Measurements from ENCODE around the gene TXN.
A peak's percentile ranks its signal among the peaks of the same experiment; 100 is the strongest.

The TXN gene

DNA sequence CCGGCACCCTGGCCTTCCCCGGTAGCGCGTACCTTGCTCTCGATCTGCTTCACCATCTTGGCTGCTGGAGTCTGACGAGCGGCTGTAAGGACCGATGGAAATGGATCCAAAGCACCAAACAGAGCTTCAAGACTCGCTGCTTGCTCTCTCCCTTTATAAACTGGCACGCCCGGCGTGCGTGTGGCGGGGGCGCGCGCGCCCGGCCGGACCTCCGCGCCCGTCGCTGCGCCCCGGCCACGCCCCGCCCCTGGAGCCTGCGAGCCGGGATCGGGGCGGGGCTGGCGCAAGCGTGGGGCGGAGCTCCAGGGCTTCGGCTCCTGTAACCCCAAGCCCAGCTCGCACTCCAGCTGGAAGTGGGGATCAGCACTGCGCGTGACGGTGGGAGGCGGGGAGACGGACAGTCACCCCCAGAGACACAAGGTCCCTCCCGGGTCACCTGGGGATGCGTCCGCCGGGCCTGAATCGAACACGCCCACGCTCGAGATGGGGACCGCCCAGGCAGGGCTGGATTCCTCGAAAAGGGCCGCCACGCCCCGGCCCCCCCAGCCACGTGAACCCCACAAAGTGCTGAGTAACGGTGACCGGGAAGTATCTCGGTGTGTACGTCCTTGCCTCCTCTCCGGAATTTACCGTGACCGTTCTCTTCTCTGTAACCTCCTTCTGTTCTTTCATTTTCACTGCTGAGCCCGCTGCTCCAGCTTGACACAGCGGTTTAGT is at the start of gene TXN:
Gene TXN (minus strand): TSS at position 128 of the 717 bp plus-strand sequence. CDS start 72 bp downstream, at position 56.
- H3K4me3 ChIP-seq (ENCODE audit: low read length): peak within 1 kb of the TSS; percentile 89

DNA sequence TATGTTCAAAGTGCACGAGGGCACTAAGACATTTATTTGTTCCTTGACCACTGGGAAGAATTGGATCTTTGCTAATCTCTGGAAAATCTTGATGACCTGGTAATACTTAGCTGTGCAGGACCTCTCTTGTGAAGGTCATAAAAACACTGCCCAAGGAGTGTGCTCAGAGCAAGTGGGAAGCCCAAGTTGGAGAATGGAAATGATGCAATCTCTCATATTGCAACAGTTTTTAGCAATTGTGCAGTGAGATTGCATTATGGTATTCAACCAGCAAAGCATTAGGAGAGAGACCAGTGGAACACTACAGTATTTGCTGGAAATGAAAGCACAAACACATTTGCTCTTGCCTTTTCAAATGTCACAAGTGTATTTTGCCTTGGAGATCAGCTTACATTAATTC is 46.8 kb upstream of the TXN start:
- Histone ChIP-seq H3K36me3 (ENCODE audit: insufficient read depth, low read length) (no peaks in the 10 kb centered on the region), H3K9me3 (ENCODE audit: low read length) (no peaks in the 10 kb centered on the region), H3K27me3 (ENCODE audit: insufficient read depth, low read length) (no peaks in the 10 kb centered on the region), H3K4me3 (ENCODE audit: low read length) (no peak overlapping the region), H3K4me1 (ENCODE audit: insufficient read depth, low read length) (no peaks in the 10 kb centered on the region), H2AFZ (ENCODE audit: low read depth, low read length) (no peak overlapping the region)

More for the DNA sequence above, at the start of gene TXN:
- Histone ChIP-seq H3K4me1 (ENCODE audit: insufficient read depth, low read length) (peaks cover 21% of the 10 kb centered on the region), H3K27me3 (ENCODE audit: insufficient read depth, low read length) (no peaks in the 10 kb centered on the region), H3K36me3 (ENCODE audit: insufficient read depth, low read length) (no peaks in the 10 kb centered on the region), H3K9me3 (ENCODE audit: low read length) (no peaks in the 10 kb centered on the region), H2AFZ (ENCODE audit: low read depth, low read length) (peak within 1 kb of the TSS; percentile 93)

DNA sequence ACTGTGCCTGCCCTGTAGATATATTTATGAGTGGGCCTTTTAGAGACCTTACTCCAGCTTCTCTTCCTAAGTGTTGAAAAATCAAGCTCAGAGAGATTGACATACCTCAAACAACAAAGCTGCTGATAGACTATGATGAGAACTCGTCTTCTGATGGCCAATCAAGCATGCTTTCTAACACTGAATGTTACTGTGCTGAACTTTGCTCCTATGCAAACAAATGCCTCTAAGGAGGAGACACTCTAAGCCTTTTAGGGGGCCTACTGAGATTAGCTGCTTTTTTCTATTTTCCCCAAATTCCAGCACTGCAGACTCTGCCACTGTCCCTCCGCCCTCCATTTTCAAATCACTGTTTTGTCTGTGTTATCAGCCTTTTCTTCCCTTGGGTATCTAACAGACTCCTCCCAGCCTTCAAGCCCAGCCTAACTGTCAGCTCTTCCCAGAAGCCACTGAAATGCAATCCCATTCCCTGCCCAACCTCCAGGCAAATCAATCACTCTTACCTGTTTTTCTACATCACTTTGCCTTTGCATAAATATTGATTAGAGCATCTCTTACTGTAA is 41.8 kb upstream of the TXN start:
- Histone ChIP-seq H3K4me3 (ENCODE audit: low read length) (no peak overlapping the region), H2AFZ (ENCODE audit: low read depth, low read length) (no peak overlapping the region), H3K4me1 (ENCODE audit: insufficient read depth, low read length) (no peaks in the 10 kb centered on the region), H3K36me3 (ENCODE audit: insufficient read depth, low read length) (no peaks in the 10 kb centered on the region), H3K27me3 (ENCODE audit: insufficient read depth, low read length) (no peaks in the 10 kb centered on the region), H3K9me3 (ENCODE audit: low read length) (no peaks in the 10 kb centered on the region)

DNA sequence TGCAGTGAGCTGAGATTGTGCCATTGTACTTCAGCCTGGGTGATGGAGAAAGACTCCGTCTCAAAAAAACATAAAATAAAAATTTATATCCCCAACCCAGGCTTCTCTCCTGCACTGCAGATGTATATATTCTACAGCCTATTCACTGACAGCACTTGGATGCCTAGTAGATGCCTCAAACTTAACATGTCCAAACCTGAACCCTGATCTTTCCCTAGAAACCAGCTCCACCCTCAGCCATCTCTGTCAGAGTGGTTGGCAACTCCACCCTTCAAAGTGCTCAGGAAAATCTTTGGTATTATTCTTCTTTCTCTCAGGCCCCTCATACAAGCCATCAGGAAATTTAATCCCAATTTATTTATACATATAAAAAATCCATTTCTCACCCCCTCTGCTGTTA is 36.9 kb upstream of the TXN start:
- Histone ChIP-seq H3K36me3 (ENCODE audit: insufficient read depth, low read length) (no peaks in the 10 kb centered on the region), H3K9me3 (ENCODE audit: low read length) (no peaks in the 10 kb centered on the region), H3K27me3 (ENCODE audit: insufficient read depth, low read length) (no peaks in the 10 kb centered on the region), H3K4me3 (ENCODE audit: low read length) (no peak overlapping the region), H3K4me1 (ENCODE audit: insufficient read depth, low read length) (no peaks in the 10 kb centered on the region), H2AFZ (ENCODE audit: low read depth, low read length) (no peak overlapping the region)

DNA sequence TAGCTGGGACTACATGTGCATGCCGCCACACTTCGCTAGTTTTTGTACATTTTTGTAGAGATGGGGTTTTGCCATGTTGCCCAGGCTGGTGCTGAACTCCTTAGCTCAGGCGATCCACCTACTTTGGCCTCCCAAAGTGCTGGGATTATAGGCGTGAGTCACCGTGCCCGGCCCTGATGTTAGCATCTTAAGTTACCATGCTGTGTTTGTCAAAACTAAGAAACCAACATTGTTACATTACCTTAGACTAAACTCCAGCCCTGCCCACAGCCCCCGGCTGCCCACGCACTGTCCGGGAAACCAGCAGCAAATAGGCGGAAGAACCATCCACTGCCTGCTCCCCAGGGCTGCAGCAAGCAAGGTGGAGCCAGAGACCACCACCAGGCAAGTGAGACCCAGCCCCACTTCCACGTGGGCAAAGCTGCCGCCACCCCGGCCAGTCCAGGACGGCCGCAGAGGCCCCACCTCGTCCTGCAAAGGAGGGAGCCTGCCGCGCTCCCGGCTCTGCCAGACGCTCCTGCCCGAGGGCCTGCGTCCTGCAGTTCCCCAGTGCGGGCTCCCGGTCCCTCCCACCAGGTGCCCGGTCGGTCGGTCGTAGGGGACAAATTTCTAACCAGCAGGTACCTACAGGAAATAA is 35.7 kb upstream of the TXN start:
- no peak overlapping the region for H3K4me3 ChIP-seq (ENCODE audit: low read length)
- no peaks in the 10 kb centered on the region for H3K27me3 ChIP-seq (ENCODE audit: insufficient read depth, low read length)
- no peak overlapping the region for H2AFZ ChIP-seq (ENCODE audit: low read depth, low read length)

DNA sequence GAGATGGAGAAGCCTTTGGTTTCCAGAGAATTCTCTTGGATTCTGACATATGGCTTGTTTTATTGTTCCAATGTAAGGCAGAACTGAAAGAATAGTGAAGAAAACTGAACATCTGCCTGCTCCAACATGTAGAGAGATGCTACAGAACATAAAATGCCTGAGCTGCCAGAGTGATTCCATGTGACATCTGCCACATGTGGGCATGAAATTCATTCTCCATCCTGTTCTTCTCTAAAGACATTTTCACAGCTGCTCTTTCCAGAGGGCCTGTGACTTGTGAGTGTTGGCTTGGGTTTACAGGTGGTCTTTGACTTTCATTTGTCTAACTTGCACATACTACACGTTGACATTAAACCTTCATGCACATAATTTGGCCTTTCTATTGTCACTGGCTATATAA is 33.7 kb upstream of the TXN start:
- Histone ChIP-seq H3K4me1 (ENCODE audit: insufficient read depth, low read length) (no peaks in the 10 kb centered on the region), H3K4me3 (ENCODE audit: low read length) (no peak overlapping the region), H3K36me3 (ENCODE audit: insufficient read depth, low read length) (no peaks in the 10 kb centered on the region), H3K27me3 (ENCODE audit: insufficient read depth, low read length) (no peaks in the 10 kb centered on the region), H2AFZ (ENCODE audit: low read depth, low read length) (no peak overlapping the region), H3K9me3 (ENCODE audit: low read length) (no peaks in the 10 kb centered on the region)

More for the DNA sequence above, 35.7 kb upstream of the TXN start:
- no peaks in the 10 kb centered on the region for H3K36me3 ChIP-seq (ENCODE audit: insufficient read depth, low read length)
- no peaks in the 10 kb centered on the region for H3K9me3 ChIP-seq (ENCODE audit: low read length)
- H3K4me1 ChIP-seq (ENCODE audit: insufficient read depth, low read length): no peaks in the 10 kb centered on the region

DNA sequence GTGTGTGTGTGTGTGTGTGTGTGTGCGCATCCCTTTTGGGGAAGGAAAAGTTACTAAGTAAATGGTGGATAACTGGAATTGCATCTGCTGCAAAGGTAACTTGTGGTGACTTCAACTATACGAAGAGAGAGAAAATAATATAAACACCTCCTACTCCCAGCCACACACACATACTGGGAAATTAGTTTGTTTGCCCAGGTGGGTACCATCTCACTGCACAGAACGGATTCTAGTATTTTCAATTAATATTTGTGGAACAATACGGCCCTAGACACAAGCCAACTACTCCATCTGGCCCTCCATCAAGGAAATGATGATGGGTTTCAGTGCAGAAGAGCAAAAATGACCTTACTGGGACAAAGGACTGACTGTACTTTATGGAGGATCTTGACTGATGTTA is 32.2 kb upstream of the TXN start:
- Histone ChIP-seq H3K9me3 (ENCODE audit: low read length) (no peaks in the 10 kb centered on the region), H2AFZ (ENCODE audit: low read depth, low read length) (no peak overlapping the region), H3K4me1 (ENCODE audit: insufficient read depth, low read length) (no peaks in the 10 kb centered on the region), H3K4me3 (ENCODE audit: low read length) (no peak overlapping the region), H3K27me3 (ENCODE audit: insufficient read depth, low read length) (no peaks in the 10 kb centered on the region), H3K36me3 (ENCODE audit: insufficient read depth, low read length) (no peaks in the 10 kb centered on the region)

DNA sequence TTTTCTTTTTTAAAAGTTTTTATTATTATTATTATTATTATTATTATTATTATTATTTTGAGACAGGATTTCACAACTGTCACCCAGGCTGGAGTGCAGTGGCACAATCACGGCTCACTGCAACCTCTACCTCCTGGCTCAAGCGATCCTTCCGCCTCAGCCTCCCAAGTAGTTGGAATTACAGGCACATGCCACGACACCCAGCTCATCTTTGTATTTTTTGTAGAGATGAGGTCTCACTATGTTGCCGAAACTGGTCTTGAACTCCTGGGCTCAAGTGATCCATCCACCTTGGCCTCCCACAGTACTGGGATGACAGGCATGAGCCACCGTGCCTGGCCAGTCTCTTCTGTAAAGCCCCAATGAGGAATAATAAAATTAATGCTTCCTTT is 31.0 kb upstream of the TXN start:
- Histone ChIP-seq H2AFZ (ENCODE audit: low read depth, low read length) (no peak overlapping the region), H3K4me3 (ENCODE audit: low read length) (no peak overlapping the region), H3K4me1 (ENCODE audit: insufficient read depth, low read length) (no peaks in the 10 kb centered on the region), H3K9me3 (ENCODE audit: low read length) (no peaks in the 10 kb centered on the region), H3K36me3 (ENCODE audit: insufficient read depth, low read length) (no peaks in the 10 kb centered on the region), H3K27me3 (ENCODE audit: insufficient read depth, low read length) (no peaks in the 10 kb centered on the region)

DNA sequence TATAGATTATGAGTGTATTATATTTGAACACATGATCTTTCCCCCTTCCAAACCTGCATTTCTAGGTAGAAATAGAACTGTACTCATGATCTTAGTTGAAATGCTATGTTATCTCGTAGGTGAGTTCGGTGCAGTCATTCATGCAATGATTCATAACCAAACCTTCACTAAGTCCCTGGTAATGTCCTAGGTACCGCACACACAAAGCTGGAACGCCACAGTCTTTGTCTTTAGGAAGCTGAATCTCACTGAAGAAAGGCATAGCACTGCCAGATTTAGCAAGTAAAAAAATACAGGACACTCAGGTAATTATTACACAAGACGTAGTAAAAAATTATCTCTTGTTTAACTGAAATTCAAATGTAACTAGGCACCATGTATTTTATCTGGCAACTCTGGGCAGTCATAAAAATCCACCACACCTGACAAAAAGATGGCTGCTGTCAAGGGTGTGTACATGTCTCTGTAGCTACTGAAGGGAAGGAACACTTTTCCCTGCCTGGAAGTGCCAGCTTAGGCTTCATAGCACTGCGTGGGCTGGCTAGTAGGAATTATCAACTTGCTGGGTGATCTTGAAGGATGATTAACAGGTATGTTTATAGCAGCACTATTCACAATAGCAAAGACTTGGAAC is 28.0 kb upstream of the TXN start:
- H3K9me3 ChIP-seq (ENCODE audit: low read length): no peaks in the 10 kb centered on the region
- no peaks in the 10 kb centered on the region for H3K36me3 ChIP-seq (ENCODE audit: insufficient read depth, low read length)
- H3K27me3 ChIP-seq (ENCODE audit: insufficient read depth, low read length): no peaks in the 10 kb centered on the region
- no peak overlapping the region for H3K4me3 ChIP-seq (ENCODE audit: low read length)
- H3K4me1 ChIP-seq (ENCODE audit: insufficient read depth, low read length): no peaks in the 10 kb centered on the region
- no peak overlapping the region for H2AFZ ChIP-seq (ENCODE audit: low read depth, low read length)

DNA sequence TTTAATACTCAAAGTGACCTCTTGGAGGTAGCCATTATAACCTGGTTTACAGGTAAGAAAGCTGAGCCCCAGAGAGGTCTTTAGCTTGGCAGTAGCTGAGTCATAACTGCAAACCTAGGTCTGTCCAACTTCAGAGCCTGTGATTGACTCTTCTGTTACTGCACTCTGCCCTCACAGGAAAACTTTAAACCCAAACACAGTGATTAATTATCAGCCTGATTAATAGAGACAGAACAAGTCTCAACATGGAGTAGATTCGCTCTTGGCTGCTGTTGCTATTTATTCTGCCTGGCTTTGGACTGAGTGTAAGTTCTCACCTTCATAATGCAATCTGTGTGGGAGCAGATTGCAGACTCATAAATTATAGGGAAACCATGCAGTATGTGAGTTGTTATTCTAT is 27.4 kb upstream of the TXN start:
- H3K36me3 ChIP-seq (ENCODE audit: insufficient read depth, low read length): no peaks in the 10 kb centered on the region
- no peak overlapping the region for H2AFZ ChIP-seq (ENCODE audit: low read depth, low read length)
- H3K4me3 ChIP-seq (ENCODE audit: low read length): no peak overlapping the region
- no peaks in the 10 kb centered on the region for H3K27me3 ChIP-seq (ENCODE audit: insufficient read depth, low read length)
- H3K4me1 ChIP-seq (ENCODE audit: insufficient read depth, low read length): no peaks in the 10 kb centered on the region
- H3K9me3 ChIP-seq (ENCODE audit: low read length): no peaks in the 10 kb centered on the region

DNA sequence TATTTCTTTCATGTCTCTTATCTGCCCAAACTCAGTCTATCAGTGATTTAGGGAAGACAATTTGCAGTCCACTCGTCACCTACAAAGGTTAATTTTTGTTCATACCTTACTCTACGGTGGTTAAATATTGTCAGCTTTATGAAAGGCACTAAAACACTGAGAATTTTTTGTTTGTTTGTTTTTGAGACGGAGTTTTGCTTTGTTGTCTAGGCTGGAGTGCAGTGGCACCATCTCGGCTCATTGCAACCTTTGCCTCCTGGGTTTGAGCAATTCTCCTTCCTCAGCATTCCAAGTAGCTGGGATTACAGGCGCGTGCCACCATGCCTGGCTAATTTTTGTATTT is 26.4 kb upstream of the TXN start:
- H3K27me3 ChIP-seq (ENCODE audit: insufficient read depth, low read length): no peaks in the 10 kb centered on the region

DNA sequence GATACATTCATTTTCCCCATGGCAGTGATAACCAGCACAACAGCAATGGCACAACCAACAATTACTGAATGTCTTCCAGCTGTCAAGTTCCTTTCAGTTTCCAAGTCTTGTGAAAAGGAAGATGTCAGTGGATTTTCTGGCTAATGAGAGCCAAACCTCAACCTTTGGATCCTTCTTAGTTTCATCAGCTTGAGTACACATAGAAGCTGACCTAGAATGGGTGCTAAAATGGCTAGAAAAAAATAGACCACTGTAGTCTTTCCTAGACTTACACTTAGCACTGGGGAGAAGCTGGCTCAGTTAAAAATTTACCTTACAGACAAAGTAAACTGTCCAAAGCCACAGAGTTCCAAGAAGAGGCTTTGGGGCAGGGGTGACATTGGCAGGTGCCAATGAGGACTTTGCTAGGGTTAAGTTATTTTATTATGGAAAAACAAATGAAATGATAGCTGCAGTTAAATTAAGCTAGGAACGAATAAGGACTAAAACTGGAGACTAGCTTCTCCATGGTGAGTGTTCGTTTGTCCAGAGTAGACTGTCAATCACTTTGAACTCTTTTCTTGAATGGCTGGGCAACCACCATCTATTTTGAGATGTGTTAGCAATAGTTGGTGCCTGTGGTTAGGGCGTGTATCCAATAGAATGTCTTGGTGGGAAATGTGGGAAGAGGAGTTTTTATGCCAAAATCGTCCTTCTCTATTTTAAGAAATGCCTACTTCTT is 25.9 kb upstream of the TXN start:
- Histone ChIP-seq H3K4me3 (ENCODE audit: low read length) (no peak overlapping the region), H3K27me3 (ENCODE audit: insufficient read depth, low read length) (no peaks in the 10 kb centered on the region), H2AFZ (ENCODE audit: low read depth, low read length) (no peak overlapping the region), H3K4me1 (ENCODE audit: insufficient read depth, low read length) (no peaks in the 10 kb centered on the region), H3K36me3 (ENCODE audit: insufficient read depth, low read length) (no peaks in the 10 kb centered on the region), H3K9me3 (ENCODE audit: low read length) (no peaks in the 10 kb centered on the region)

More for the DNA sequence above, 26.4 kb upstream of the TXN start:
- Histone ChIP-seq H3K36me3 (ENCODE audit: insufficient read depth, low read length) (no peaks in the 10 kb centered on the region), H3K9me3 (ENCODE audit: low read length) (no peaks in the 10 kb centered on the region), H3K4me3 (ENCODE audit: low read length) (no peak overlapping the region), H2AFZ (ENCODE audit: low read depth, low read length) (no peak overlapping the region), H3K4me1 (ENCODE audit: insufficient read depth, low read length) (no peaks in the 10 kb centered on the region)

Data from neuron (in vitro differentiated cells).